IMR-90 (cell line): ENCODE measurements around the gene GALR2. TPM values are rescaled to one million over a fixed set of nuclear protein-coding genes. Genes with fewer than 3 reads are reported as not detected.

Experiments used
- ATAC-seq: fragments of 200-7000 bp; cut with Tn5 transposase; 2 replicates; pipeline ENCODE4 v1.9.1; 2020; ENCODE audit warnings: low read depth, mild to moderate bottlenecking, moderate library complexity
- BruUV-seq: library from RNA; stranded (reverse); fragments of 400-500 nt; replicated peaks from 2 replicates; lab custom pipeline; 2021; lab: Mats Ljungman, UMichigan
- CTCF ChIA-PET: fragments of 300-600 bp; formaldehyde crosslinking; extraction: SDS; loops from one replicate; lab custom pipeline; 2021; ENCODE audit warnings: antibody characterized with exemption; lab: Yijun Ruan, JAX
- POLR2A ChIA-PET: fragments of 300-600 bp; sonication (Branson Sonifier 250); formaldehyde crosslinking; loops from one replicate; lab custom pipeline; 2022; ENCODE audit warnings: antibody characterized with exemption; ENCODE audit not compliant: unreplicated experiment; lab: Charles Lee
- DNase-seq: peaks from one replicate; pipeline ENCODE4 v3.0.0; 2013
- H2AFZ ChIP-seq: replicated peaks from 2 replicates; pipeline ENCODE3; 2013; ENCODE audit warnings: low read length, mild to moderate bottlenecking; ENCODE audit not compliant: poor library complexity
- H2AK5ac ChIP-seq: 2 replicates; pipeline ENCODE4 v1.6.1; 2013; ENCODE audit warnings: low read depth, low read length, inconsistent platforms
- H2AK9ac ChIP-seq: replicated peaks from 2 replicates; pipeline ENCODE3; 2013; ENCODE audit warnings: mild to moderate bottlenecking, low read depth, low read length, moderate library complexity; ENCODE audit not compliant: poor library complexity
- H2BK120ac ChIP-seq: 2 replicates; pipeline ENCODE4 v1.6.1; 2013; ENCODE audit warnings: low read depth, low read length, inconsistent platforms
- H2BK15ac ChIP-seq: 3 replicates; pipeline ENCODE4 v1.6.1; 2013; ENCODE audit warnings: low read depth, low read length, inconsistent platforms
- H2BK20ac ChIP-seq: 2 replicates; pipeline ENCODE4 v1.6.1; 2013; ENCODE audit warnings: low read depth, mild to moderate bottlenecking, inconsistent platforms, low read length, moderate library complexity
- H2BK5ac ChIP-seq: 2 replicates; pipeline ENCODE4 v1.6.1; 2013; ENCODE audit warnings: mild to moderate bottlenecking, low read depth, low read length, inconsistent platforms; ENCODE audit not compliant: poor library complexity, severe bottlenecking
- H3K14ac ChIP-seq: replicated peaks from 2 replicates; pipeline ENCODE4 v1.6.1; 2013; ENCODE audit warnings: low read depth, low read length, inconsistent platforms
- H3K18ac ChIP-seq: 2 replicates; pipeline ENCODE4 v1.6.1; 2013; ENCODE audit warnings: low read depth, low read length, control low read depth
- H3K23ac ChIP-seq: 2 replicates; pipeline ENCODE4 v1.6.1; 2013; ENCODE audit warnings: low read depth, low read length, inconsistent platforms
- H3K27ac ChIP-seq: 2 replicates; pipeline ENCODE4 v1.5.1; 2013; ENCODE audit warnings: mild to moderate bottlenecking, control low read depth, low read length; ENCODE audit not compliant: insufficient read depth
- H3K27me3 ChIP-seq: 2 replicates; pipeline ENCODE4 v1.6.1; 2013; ENCODE audit warnings: low read length; ENCODE audit not compliant: control insufficient read depth, insufficient read depth
- H3K36me3 ChIP-seq: 2 replicates; pipeline ENCODE4 v1.6.1; 2013; ENCODE audit warnings: low read length, mixed read lengths; ENCODE audit not compliant: control insufficient read depth, insufficient read depth
- H3K4ac ChIP-seq: 2 replicates; pipeline ENCODE4 v1.6.1; 2013; ENCODE audit warnings: low read depth, low read length, inconsistent platforms
- H3K4me1 ChIP-seq: 2 replicates; pipeline ENCODE4 v1.6.1; 2013; ENCODE audit warnings: low read length, mixed read lengths; ENCODE audit not compliant: control insufficient read depth, insufficient read depth
- H3K4me2 ChIP-seq: 2 replicates; pipeline ENCODE4 v1.6.1; 2013; ENCODE audit warnings: low read depth, mild to moderate bottlenecking, control low read depth, low read length, moderate library complexity
- H3K4me3 ChIP-seq: 2 replicates; pipeline ENCODE4 v1.5.1; 2013; ENCODE audit warnings: low read depth, mild to moderate bottlenecking, control low read depth, low read length, moderate library complexity; ENCODE audit not compliant: insufficient read depth
- H3K56ac ChIP-seq: 2 replicates; pipeline ENCODE4 v1.6.1; 2013; ENCODE audit warnings: low read length, inconsistent platforms; ENCODE audit not compliant: insufficient read depth; ENCODE audit errors: extremely low read depth
- H3K79me1 ChIP-seq, 2 experiments: 2 replicates each; pipeline ENCODE4 v1.6.1; 2013; ENCODE audit warnings: low read length in 2 of 2, inconsistent platforms in 1 of 2, low read depth in 1 of 2
- H3K9ac ChIP-seq: 2 replicates; pipeline ENCODE4 v1.6.1; 2013; ENCODE audit warnings: low read depth, low read length, control low read depth
- H3K9me1 ChIP-seq: 2 replicates; pipeline ENCODE4 v1.6.1; 2013; ENCODE audit warnings: low read length, inconsistent platforms; ENCODE audit not compliant: insufficient read depth
- H3K9me3 ChIP-seq: 2 replicates; pipeline ENCODE4 v1.6.1; 2013; ENCODE audit warnings: low read length; ENCODE audit not compliant: control insufficient read depth, insufficient read depth
- H4K20me1 ChIP-seq: 2 replicates; pipeline ENCODE4 v1.6.1; 2013; ENCODE audit warnings: low read length, inconsistent platforms; ENCODE audit not compliant: insufficient read depth
- H4K5ac ChIP-seq: 2 replicates; pipeline ENCODE4 v1.6.1; 2013; ENCODE audit warnings: mild to moderate bottlenecking, low read depth, low read length, control low read depth
- H4K8ac ChIP-seq, 2 experiments: 2 replicates each; pipeline ENCODE4 v1.6.1; 2013; ENCODE audit warnings: low read depth in 2 of 2, low read length in 2 of 2, control low read depth in 1 of 2, inconsistent platforms in 1 of 2
- H4K91ac ChIP-seq: 2 replicates; pipeline ENCODE4 v1.6.1; 2013; ENCODE audit warnings: low read depth, low read length, inconsistent platforms; ENCODE audit not compliant: insufficient read depth
- BHLHE40 ChIP-seq: fragments of 150-350 bp; IDR thresholded peaks from 2 replicates; pipeline ENCODE4 v1.6.1; 2016; ENCODE audit warnings: mild to moderate bottlenecking, low read depth, low read length
- CEBPB ChIP-seq: IDR thresholded peaks from 2 replicates; pipeline ENCODE4 v1.6.1; 2012; ENCODE audit warnings: low read depth, low read length, improper control_type of control experiment
- CHD1 ChIP-seq: IDR thresholded peaks from 2 replicates; pipeline ENCODE4 v1.6.1; 2012; ENCODE audit warnings: low read depth, low read length, improper control_type of control experiment
- CTCF ChIP-seq: conservative IDR thresholded peaks from 2 replicates; pipeline ENCODE4 v1.5.1; 2012; ENCODE audit warnings: mild to moderate bottlenecking, low read depth, low read length, improper control_type of control experiment
- ELK1 ChIP-seq: fragments of 150-350 bp; IDR thresholded peaks from 2 replicates; pipeline ENCODE4 v1.6.1; 2016; ENCODE audit warnings: low read depth, mild to moderate bottlenecking, low read length, moderate library complexity, borderline replicate concordance
- FOS ChIP-seq: fragments of 150-350 bp; IDR thresholded peaks from 2 replicates; pipeline ENCODE4 v1.6.1; 2016; ENCODE audit warnings: low read depth, low read length
- MAFK ChIP-seq: IDR thresholded peaks from 2 replicates; pipeline ENCODE4 v1.6.1; 2012; ENCODE audit warnings: low read depth, low read length, improper control_type of control experiment
- MAZ ChIP-seq: IDR thresholded peaks from 2 replicates; pipeline ENCODE4 v1.6.1; 2012; ENCODE audit warnings: low read depth, mild to moderate bottlenecking, low read length, improper control_type of control experiment, moderate library complexity, borderline replicate concordance
- MXI1 ChIP-seq: IDR thresholded peaks from 2 replicates; pipeline ENCODE4 v1.6.1; 2012; ENCODE audit warnings: low read depth, mild to moderate bottlenecking, low read length, moderate library complexity, borderline replicate concordance
- NFE2L2 ChIP-seq: fragments of 150-350 bp; IDR thresholded peaks from 2 replicates; pipeline ENCODE4 v1.6.1; 2016; ENCODE audit warnings: low read depth, mild to moderate bottlenecking, low read length
- POLR2A ChIP-seq: IDR thresholded peaks from 2 replicates; pipeline ENCODE4 v1.6.1; 2012; ENCODE audit warnings: mild to moderate bottlenecking, low read depth, low read length
- RAD21 ChIP-seq: IDR thresholded peaks from 2 replicates; pipeline ENCODE4 v1.6.1; 2012; ENCODE audit warnings: low read length, improper control_type of control experiment
- RCOR1 ChIP-seq: IDR thresholded peaks from 2 replicates; pipeline ENCODE4 v1.6.1; 2012; ENCODE audit warnings: mild to moderate bottlenecking, low read length, improper control_type of control experiment; ENCODE audit not compliant: insufficient replicate concordance
- RFX5 ChIP-seq: IDR thresholded peaks from 2 replicates; pipeline ENCODE4 v1.8.0; 2012; ENCODE audit warnings: low read depth, mild to moderate bottlenecking, low read length, moderate library complexity
- SMC3 ChIP-seq: fragments of 150-350 bp; IDR thresholded peaks from 2 replicates; pipeline ENCODE4 v1.6.1; 2016; ENCODE audit warnings: low read depth, mild to moderate bottlenecking, antibody characterized with exemption, low read length, moderate library complexity
- USF2 ChIP-seq: fragments of 150-350 bp; IDR thresholded peaks from 2 replicates; pipeline ENCODE4 v1.6.1; 2017; ENCODE audit warnings: mild to moderate bottlenecking, antibody characterized with exemption, low read length, low read depth
- WGBS, 2 experiments: methylation state at CpG; one replicate each; pipeline versions ENCODE4 v1.1.5 to v1.1.7; 2013; ENCODE audit warnings: missing lambda C conversion rate in 2 of 2; ENCODE audit not compliant: insufficient read length in 1 of 2; ENCODE audit errors: extremely low coverage in 2 of 2; 5-methylcytosine and 5-hydroxymethylcytosine counted together
- dilution Hi-C: fragments of 300-500 bp; cut with HindIII; formaldehyde crosslinking; loops from one replicate; pipeline ENCODE4 v1.14.3; 2018; ENCODE audit warnings: low sequenced_read_pairs; ENCODE audit not compliant: unreplicated experiment
- in situ Hi-C: fragments of 300-500 bp; cut with MboI; formaldehyde crosslinking; loops from 3 replicates; pipeline ENCODE4 v1.14.3; 2019; ENCODE audit warnings: low sequenced_read_pairs, inconsistent platforms, mixed read lengths
- intact Hi-C: fragments of 100-400 bp; cut with micrococcal nuclease; formaldehyde crosslinking; loops from 2 replicates; pipeline ENCODE4 v1.10.0; 2022
- polyA plus RNA-seq, 3 experiments: library from polyadenylated mRNA; depleted of rRNA; stranded (reverse); fragments of >200 nt; gene quantifications; 2 replicates each; pipeline ENCODE4 v1.2.3, GENCODE V29; 2012; ENCODE audit warnings: low replicate concordance in 1 of 3
- total RNA-seq: library from RNA; depleted of rRNA; stranded (reverse); fragments of >200 nt; gene quantifications from 2 replicates; pipeline ENCODE4 v1.2.3, GENCODE V29; 2012

Gene GALR2
- total and polyA plus RNA-seq, 2 of the 4 experiments (the other 2 are of a cell fraction), result 0.07 TPM; not detected in 1

- no peak for TF ChIP-seq RCOR1
- TF ChIP-seq RAD21, result no peak
- TF ChIP-seq RFX5, result no peak
- TF ChIP-seq MAFK, result no peak
- TF ChIP-seq CHD1, result no peak
- no peak for TF ChIP-seq BHLHE40
- TF ChIP-seq MAZ, result no peak
- no peak for TF ChIP-seq NFE2L2
- no peak for TF ChIP-seq SMC3
- TF ChIP-seq FOS, result no peak
- TF ChIP-seq CEBPB, result no peak
- no peak for TF ChIP-seq CTCF
- no peak for TF ChIP-seq MXI1
- TF ChIP-seq USF2, result no peak
- no peak for TF ChIP-seq ELK1
- TF ChIP-seq POLR2A, result no peak
- no peak overlapping the region for H2AFZ ChIP-seq
- H3K4me3 ChIP-seq, result no peak overlapping the region
- H3K27ac ChIP-seq, result no peak overlapping the region
- H2BK5ac ChIP-seq, result no peak overlapping the region
- H3K4me1 ChIP-seq, result no peaks in the 10 kb centered on the region
- no TSS peak for BruUV-seq
- H4K8ac ChIP-seq, result no peak overlapping the region
- no peak overlapping the region for H4K5ac ChIP-seq
- no peak overlapping the region for H3K23ac ChIP-seq
- H3K9me1 ChIP-seq, result peaks cover 8% of the 10 kb centered on the region; the same call in 1 of the 2 replicates
- no peak overlapping the region for H4K91ac ChIP-seq
- H2AK9ac ChIP-seq, result peak overlapping the region; percentile 69
- WGBS, 2 experiments, result 40% methylated on average over 3 of the region's 9 CpGs; no CpG with 5 or more reads in 1 of the 2 experiments
- H3K4me2 ChIP-seq, result no peak overlapping the region
- no peak overlapping the region for H2AK5ac ChIP-seq
- no peak overlapping the region for H2BK120ac ChIP-seq
- DNase-seq (no peak), ATAC-seq (peak; percentile 2; the same call in 1 of the 2 replicates)
- no peaks in the 10 kb centered on the region for H3K79me1 ChIP-seq
- no peaks in the 10 kb centered on the region for H3K9me3 ChIP-seq
- intact Hi-C loops, result loop anchor here (10.0 kb wide), 1 partner anchor 175 kb away; the partner anchor contains the start of gene MRPL38
- H4K20me1 ChIP-seq, result peaks cover 14% of the 10 kb centered on the region
- in situ Hi-C loops, result no loop called here
- peaks cover 22% of the 10 kb centered on the region; the same call in 1 of the 2 replicates for H3K36me3 ChIP-seq
- H3K9ac ChIP-seq, result no peak overlapping the region
- H3K14ac ChIP-seq, result no peak overlapping the region
- ChIA-PET POLR2A (interaction anchor here (0.5 kb wide), 1 partner anchor 166 kb away, joined by 3 read pairs; no protein-coding TSS in a partner anchor), CTCF (interaction anchor here (0.6 kb wide), 1 partner anchor 210 kb away, joined by 3 read pairs; no protein-coding TSS in a partner anchor)
- H3K27me3 ChIP-seq, result peaks cover 57% of the 10 kb centered on the region
- no peak overlapping the region for H3K56ac ChIP-seq
- H2BK20ac ChIP-seq, result no peak overlapping the region
- H3K18ac ChIP-seq, result no peak overlapping the region
- no peak overlapping the region for H2BK15ac ChIP-seq
- dilution Hi-C loops, result no loop called here
- H3K4ac ChIP-seq, result no peak overlapping the region
These were observed 5.0 kb downstream of the GALR2 start for GRCh38 chr17:76079535-76079955.
